GM18870 (cell line): Measurements from ENCODE around the gene TNS3.
"Not testable (repeated sequence)": the region's sequence is repeated elsewhere in the genome, so short reads cannot be mapped to it uniquely, and the experiment has no call there.

Experiments used
- ATAC-seq: cut with Tn5 transposase; IDR thresholded peaks from one replicate; pipeline ENCODE4 v1.9.1; 2021; ENCODE audit warnings: moderate library complexity; ENCODE audit not compliant: unreplicated experiment

The TNS3 gene

DNA sequence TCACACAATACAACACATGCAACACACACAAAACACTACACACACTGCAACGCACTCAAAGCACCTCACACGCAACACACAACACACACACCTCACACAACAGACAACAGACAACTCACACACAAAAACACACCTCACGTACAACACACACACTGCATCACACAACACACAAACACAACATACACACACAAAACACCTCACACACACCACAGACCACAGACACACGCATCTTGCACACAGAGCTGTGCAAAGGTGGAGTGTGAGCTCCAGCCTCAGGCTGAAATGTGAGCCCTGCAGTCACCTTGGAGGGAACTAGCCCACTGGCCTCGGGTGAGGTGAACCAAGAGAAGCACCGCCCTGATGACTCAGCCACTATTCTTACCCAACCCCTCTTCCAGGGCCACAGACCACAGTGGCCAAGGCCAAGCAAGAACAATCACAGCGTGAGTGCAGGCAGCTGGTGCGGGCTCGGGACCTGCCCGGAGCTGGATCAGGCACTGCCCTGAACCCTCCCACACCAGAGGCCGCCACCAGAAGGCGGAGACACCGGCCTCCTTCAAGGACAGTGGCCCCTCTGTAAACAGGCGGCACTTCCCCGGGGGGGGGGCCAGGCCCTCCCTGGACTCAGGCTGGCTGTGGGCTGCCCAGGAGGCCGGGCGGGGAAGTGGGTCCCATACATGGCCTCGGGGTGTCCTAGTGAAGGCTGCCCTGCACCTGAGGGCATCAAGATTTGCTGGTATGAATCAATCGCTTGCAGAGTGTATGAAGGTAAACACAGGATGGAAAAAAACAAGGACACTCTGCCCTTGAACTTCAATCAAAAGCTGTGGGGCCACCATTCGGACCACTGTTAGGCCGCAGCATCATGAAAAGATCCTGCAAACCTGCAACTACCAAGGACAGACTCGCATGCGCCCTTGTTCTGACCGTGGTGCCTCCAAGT lies 106.7 kb downstream of the TNS3 start:
- ATAC-seq: peak; percentile 95

DNA sequence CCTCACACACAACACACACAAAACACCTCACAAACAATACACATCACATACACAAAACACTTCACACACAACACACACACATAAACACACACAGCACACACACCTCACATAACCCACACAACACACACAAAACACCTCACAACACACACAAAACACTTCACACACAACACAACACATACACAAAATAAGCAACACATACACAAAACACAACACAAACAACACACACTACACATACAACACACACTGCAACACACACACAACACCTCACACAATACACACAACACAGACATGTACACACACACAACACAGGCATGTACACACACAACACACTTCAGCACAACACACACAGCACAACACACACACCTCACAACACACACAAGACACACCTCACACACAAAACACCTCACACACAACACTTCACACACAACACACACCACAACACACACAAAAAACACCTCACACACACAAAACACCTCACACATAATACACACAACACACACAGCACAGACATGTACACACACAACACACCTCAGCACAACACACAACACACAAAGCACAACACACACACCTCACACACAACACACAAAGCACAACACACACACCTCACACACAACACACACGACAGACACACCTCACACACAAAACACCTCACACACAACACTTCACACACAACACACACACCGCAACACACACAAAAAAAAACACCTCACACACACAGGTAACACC lies 107.5 kb downstream of the TNS3 start:
- ATAC-seq: no peak

DNA sequence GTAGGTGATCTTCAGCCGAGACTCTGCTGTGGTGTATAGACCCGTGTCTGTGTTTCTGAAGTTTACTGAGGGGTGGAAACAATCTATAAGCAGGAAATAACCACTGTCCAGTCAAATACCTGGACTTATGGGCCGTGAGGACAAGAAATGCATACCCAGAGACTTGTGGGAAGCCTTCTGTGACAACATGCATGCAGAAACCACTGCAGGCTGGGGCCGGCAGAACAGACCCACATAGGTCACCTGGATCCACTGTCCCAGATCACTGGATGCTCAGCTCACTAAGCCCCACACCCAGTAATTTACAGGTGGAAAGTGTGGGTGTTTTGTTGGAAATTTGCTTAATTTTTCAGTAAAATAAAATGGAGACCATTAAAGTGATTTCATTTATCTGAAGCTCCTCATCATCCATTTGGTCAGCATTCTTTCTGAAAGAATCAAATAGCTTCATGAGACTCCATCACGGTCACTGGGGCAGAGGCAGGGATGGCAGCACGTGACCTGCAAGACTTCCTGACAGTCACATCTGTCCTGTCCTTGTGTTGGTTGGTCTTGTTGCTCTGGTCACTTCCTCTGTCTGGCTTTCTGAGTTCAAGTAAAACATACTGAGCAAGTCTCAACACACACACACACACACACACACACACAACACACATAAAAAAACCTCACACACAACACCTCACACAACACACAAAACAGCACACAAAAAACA lies 108.3 kb downstream of the TNS3 start:
- ATAC-seq: no peak

DNA sequence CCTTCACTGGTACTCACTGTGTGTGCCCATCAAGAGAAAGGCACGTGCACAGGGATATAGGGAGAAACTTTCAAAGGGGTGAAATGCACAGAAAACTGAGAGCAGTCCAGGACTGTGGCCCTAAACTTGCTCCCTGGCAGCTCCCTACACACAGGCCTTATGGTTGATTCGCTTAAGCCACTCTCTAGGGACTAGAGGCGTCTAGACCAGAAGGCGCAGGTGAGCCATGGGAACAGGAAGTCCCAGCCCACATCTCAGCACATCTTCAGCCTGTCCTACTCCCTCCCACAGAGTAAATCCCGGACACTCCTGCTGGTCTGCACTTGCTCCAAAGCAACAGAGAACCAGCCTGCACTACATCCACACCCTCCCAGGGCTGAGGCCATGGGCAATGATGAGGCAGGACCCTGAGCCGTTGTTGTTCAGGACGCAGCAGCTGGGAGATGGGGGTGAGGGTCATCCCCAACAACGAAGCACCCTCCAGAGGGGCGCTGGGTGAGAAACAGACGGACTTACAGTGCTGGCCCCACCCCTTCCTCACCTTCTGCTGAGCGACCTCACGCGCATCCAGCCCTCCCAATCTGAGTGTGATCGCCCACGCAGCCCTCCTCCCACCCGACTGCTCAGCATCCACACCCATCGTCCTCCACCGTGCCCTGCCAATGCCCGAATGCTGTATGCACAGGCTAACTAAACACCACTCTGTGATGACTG lies 109.3 kb downstream of the TNS3 start:
- no peak for ATAC-seq

DNA sequence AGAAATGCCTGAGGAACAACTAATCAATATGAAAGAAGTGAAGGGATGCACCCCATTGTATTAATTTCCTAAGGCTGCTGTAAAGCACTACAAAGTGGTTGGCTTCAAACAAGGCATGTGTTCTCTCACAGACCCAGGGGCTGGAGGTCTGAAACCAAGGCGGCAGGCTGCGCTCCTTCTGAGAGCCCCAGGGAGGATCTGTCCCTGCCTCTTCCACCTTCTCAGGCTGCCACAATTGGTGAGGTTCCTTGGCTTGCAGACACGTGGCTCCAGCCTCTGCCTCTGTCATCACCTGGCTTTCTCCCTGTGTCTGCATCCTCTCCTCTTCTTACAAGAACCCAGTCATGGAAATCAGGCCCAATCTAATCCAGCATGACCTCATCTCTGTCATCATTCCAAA lies 110.1 kb downstream of the TNS3 start:
- ATAC-seq: no peak

DNA sequence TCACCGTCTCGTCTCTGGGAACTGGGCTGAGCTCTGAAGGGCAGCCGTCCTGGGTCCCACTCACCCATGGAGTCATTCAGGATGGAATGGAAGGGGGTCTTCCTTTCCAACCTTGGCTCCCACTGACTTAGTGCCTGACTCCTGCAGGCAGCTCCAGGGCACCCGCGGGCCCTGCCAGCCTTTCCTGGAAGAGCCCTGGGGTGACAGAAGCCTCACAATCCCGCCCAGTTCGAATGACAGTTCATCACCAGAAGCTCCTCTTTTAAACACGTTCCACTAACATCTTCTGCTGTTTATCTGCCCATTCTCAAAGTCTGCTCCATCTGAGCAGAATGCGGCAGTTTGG lies 110.6 kb downstream of the TNS3 start:
- no peak for ATAC-seq

DNA sequence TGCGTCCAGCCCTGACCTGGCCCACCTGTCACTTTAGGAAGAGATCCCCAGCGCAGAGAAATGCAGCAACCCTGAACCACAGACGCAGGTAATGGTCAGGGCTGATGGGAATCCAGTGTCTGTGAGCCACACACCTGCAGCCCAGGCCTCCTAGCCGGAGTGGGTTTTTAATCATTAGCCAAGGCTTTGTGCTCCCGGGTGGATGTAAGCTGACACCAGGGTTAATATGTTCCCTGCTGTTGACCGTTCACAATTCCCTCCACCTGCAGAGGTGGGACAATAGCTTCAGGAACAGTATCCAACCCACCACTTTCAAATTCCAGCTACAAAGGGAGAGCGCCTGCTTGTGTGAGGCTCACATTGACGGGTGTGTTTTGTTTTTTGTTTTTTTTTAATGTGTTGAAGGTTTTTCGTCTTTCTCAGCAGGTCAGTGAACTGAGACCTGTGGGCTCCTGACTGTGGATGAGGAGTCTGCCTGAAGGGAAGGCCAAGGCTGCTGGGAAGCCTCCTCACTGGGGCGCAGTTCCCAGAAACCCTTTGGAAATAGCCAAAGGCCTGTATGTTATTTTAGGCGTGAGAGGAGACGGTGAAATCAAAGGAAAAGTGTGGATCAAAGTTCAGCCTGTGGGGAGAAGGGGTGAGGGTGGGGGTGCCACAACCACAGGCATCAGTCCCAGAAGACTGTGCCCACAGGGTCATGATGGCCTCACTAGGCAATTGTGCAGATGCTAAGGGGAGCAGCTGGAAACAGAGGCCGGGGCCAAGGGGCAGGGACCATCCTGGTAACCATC lies 111.1 kb downstream of the TNS3 start:
- no peak for ATAC-seq

DNA sequence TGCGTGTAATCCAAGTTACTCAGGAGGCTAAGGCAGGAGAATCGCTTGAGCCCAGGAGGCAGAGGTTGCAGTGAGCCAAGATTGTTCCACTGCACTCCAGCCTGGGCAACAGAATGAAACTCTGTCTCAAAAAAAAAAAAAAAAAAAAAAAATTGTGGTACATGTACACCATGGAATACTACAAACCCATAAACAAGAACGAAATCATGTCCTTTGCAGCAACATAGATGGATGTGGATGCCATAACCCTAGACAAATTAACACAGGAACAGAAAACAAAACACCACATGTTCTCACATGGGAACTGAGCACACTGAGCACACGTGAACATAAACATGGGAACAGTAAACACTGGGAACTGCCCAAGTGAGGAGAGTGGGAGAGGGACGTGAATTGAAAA lies 112.1 kb downstream of the TNS3 start:
- ATAC-seq: not testable (repeated sequence)

DNA sequence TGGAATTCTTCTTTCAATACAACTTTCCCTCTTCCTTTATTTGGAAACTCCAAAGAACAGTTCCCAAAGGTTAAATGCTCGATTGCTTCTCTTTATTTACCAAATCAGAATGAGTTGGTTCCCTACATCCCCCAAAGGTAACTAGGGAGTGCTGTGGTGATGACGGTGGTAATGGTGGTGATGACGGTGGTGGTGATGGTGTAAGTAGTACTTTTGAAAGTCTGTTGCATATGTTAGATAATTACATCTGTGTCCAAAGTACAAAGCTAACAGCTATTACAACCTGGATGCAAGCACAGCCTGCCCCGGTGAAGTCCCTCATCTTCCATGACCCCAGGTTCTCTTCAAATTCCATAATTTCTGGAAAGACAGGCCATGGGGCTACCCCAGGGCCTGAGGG lies 115.1 kb downstream of the TNS3 start:
- ATAC-seq: no peak

DNA sequence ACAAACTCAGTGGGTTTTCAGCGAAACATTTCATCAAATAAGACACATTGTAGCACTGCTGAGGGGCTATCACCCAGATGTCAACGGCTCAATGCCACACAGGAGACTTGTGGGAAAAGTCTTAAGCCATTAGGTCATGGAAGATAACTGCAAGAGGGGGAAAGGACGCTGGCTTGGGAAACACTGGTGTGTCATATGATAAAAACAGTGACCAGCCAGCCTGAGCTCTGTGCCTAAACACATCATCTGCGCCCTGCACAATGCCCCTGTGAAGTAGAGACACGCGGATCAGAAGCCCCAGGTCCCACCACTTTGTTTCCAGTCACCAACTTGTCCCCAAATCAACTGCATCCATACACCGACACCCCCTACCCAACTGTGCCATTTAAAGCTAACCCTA lies 116.7 kb downstream of the TNS3 start:
- ATAC-seq: no peak

DNA sequence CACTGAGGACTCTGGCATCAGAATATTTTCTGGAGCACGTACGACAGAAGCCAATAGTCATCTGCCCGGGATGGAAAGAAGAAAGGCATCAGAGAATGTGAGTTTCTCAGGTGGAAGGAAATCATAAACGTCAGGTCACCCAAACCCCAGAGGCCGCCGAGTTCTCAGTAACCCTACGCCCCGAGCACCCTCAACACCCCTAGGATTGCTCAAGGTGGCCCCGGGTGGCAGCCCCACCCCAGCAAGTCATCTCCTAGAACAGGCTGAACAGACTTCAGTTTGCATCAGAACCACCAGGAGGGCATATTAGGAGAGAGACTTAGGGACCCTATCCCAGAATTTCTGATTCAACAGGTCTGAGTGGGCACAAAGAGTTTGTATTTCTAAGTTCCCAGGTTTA lies 117.6 kb downstream of the TNS3 start:
- ATAC-seq: no peak

DNA sequence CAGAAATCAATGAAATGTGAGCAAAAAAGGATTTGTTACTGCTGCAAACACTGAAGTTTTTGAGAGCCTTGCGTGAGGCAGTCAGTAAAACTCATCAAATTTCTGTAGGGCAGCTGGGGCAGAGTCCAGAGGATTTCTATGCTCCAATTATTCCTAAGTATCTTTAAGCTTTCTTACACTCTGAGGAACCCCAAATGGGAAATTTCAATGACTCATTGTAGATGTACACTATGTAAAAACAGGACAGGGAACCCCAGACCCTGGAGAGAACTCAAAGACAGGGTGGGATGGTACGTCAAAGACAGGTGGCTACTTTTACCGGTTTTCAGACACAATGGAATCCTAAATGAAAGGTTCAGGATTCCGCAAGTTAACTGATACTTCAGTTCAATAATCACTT lies 120.2 kb downstream of the TNS3 start:
- no peak for ATAC-seq

DNA sequence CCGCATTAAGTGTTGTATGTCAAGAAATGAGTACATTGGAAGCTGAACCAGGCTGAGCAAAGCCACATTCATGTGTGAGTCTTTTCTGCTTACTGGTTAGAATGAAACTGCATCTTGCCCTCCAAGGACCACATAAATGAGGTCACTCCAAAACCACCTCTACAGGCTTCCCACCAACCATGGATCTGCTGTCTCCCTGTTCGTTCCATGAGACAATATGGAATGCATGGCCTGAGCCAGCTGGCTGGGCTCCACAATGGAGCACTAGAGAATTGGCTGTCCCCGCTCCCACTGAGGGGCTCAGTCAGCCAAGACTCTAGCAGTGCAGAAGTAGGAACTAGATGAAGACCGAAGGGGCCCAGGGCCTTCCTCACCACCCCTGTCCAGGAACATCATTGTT lies 120.8 kb downstream of the TNS3 start:
- ATAC-seq: no peak

DNA sequence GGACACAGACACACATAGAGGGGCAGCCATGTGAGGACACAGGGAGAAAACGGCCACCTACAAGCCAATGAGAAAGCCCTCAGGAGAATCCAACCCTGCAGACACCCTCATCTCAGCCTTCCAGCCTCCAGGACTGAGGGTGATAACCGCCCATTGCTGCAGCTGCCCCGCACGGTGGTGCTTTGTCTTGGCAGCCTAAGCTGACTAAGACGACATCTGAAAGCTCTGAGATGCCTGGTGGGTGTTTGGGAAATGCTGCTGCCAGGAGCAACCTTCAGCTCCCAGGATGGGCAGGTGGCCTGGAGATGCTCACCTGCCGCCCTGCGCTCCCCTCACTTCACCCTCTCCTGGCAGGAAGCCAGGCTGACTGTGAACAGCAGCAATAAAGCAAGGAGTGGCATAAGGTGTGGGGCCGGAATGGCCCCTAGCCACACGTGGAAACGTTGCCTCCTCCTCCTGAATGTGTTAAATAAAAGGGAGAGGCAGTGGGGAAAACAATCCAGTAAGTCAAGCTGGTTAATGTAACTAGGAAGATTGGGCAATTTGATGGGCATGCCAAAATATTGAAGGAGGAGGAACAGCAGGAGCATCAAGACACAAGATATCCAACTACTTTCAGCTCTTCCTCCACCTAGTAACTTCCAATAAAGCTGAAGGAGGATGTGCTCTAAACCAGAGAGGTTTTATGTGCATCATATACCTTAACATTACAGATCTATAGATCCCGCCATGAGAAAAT lies 121.5 kb downstream of the TNS3 start:
- ATAC-seq: no peak

DNA sequence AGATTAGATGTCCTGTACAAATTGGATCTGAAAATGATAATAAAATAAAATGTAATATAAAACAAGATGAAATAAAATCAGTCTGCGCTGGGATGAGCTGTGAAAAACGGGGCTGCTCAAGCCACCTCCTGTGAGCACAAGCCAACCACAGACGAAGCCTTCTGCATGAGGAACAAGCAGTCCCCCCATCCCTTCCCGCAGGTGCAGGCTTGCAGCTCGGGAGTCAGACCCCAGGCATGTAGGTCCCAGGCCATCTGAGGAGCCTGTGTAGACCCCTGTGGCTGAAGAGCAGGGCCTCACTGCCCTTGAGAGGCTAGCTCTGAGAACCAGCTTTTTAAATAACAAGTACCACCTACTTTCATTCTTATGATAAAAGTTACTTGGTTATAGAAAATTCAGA lies 123.4 kb downstream of the TNS3 start:
- no peak for ATAC-seq

DNA sequence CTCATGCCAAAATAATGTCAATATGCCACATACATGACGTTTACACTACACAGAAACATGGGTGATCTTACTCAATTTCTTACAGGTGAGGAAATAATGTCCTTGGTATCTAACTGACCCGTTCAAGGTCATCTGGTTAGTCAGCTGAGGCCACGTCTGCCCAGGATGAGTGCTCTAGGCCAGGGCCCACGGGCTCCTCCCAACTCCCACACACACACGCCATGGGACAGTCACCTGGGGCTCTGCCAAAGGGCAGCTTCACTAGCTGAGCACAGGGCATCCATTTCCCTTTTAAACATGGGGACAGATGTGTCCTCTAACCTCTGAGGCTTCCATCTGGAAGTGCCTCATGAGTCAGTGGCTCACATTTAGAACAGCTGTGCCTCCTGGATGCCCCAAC lies 123.9 kb downstream of the TNS3 start:
- ATAC-seq: no peak

DNA sequence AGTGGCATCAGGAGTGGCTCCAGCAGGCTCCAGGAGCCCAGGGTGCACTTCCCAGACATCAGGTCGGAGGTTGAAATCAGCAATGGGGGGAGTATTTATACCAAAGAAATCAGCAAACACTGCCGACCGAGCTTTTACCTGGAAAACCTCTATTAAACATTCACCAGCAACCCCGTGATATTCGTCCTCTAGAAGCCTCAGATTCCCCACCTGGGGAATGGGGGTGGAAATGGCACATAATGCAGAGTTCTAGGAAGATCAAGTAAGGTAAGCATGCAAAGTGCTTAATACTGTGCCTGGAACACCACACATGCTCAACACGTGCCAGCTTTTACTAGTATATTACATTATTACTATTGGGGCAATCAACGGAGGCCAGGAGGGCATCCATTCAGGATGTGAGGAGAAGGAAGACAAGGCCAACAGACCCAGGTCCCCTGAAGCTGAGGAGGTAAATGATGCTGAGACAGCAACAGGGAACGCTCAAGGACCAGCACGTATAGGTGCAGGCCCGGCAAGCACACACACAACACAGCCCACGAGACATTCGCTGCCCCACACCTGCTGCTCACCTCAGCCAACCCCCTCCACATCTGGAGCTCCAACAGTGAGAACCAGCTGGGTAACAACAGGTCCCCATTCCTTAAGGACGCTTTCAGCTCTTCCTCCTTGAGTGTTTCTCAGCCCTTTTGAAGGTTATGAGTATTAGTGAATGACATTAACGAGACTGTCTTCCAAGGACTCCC lies 125.5 kb downstream of the TNS3 start:
- no peak for ATAC-seq

DNA sequence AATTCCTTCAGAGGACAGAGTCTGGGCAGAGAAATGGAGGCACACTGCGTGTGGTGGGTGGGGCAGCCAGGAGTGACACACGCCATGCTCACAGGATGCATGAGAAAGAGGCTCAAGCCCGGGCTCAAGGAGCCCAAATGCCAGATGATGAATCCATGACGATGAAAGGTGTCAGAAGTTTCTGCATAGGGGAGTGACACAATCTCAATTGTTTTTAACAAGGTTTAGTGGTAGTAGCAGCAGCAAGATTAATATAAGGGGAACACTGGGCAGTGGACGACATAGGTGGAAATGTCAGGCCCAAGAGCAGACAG lies 126.1 kb downstream of the TNS3 start:
- ATAC-seq: no peak
